ENCODE measurements around the gene ZNF544.

GRCh38 chr19:58182989-58183816 lies 45.5 kb upstream of the ZNF544 start, which contains the start of gene ZNF274:
- TF ChIP-seq CTCF (IDR thresholded peaks at IDR 0.05; ENCODE audit: insufficient read depth, low read length, poor library complexity, severe bottlenecking): no peak
- no peak for TF ChIP-seq EZH2phosphoT487 (conservative IDR thresholded peaks at IDR 0.05; ENCODE audit: low read length)

Measured in SU-DHL-6 (cell line).